ENCODE data around the gene MED6.

DNA sequence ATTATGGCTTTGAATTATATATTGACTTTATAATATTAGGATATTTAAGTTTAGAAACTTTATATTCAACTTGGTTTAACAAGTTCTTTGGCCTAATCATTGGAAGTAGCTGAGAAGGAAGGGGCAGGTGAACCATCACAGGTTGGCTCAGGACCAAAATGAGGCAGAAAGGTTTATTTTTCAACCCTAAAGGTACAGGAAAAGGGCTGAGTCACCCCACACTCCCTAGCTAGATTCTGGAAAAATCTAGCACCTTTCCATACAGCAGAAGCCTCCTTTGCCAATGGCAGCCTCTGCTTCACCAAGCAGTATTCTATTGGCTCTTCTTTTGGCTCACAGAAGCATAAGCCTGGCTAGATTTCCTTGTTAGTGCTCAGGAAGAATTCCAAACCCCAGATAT is 19.3 kb upstream of the MED6 start:
- no peak for TF ChIP-seq POLR2AphosphoS5 (IDR thresholded peaks at IDR 0.05)
- TF ChIP-seq, protein P1, sequence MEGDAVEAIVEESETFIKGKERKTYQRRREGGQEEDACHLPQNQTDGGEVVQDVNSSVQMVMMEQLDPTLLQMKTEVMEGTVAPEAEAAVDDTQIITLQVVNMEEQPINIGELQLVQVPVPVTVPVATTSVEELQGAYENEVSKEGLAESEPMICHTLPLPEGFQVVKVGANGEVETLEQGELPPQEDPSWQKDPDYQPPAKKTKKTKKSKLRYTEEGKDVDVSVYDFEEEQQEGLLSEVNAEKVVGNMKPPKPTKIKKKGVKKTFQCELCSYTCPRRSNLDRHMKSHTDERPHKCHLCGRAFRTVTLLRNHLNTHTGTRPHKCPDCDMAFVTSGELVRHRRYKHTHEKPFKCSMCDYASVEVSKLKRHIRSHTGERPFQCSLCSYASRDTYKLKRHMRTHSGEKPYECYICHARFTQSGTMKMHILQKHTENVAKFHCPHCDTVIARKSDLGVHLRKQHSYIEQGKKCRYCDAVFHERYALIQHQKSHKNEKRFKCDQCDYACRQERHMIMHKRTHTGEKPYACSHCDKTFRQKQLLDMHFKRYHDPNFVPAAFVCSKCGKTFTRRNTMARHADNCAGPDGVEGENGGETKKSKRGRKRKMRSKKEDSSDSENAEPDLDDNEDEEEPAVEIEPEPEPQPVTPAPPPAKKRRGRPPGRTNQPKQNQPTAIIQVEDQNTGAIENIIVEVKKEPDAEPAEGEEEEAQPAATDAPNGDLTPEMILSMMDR (IDR thresholded peaks at IDR 0.05): no peak

Data from sigmoid colon (tissue), 4 donors.